Caki2 (cell line): ENCODE data around the gene RNF222. TPM values are rescaled to one million over a fixed set of nuclear protein-coding genes. Genes with fewer than 3 reads are reported as not detected.
"Not testable (repeated sequence)": the region's sequence is repeated elsewhere in the genome, so short reads cannot be mapped to it uniquely, and the experiment has no call there.

Source experiments
- DNase-seq: peaks from one replicate; pipeline ENCODE4 v3.0.0-alpha.2; 2015; ENCODE audit warnings: low read depth
- in situ Hi-C: cut with HindIII; loops from 2 replicates; pipeline ENCODE4 v1.10.0; 2016; ENCODE audit warnings: low sequenced_read_pairs, low pct_unique_long_range_greater_than_20kb, mixed read lengths
- total RNA-seq: library from RNA; depleted of rRNA; stranded (reverse); fragments of >200 nt; shearing (Covaris generic); gene quantifications from 2 replicates; pipeline ENCODE4 v1.2.3, GENCODE V29; 2014; ENCODE audit warnings: low replicate concordance; rRNA removed

RNF222 gene
- total RNA-seq, 1 experiment from 2014 or later: not detected

- in situ Hi-C loops: no loop called here
These were observed 36.9 kb downstream of the RNF222 start for GRCh38 chr17:8360751-8361150.

GRCh38 chr17:8360260-8360659 is 37.4 kb downstream of the RNF222 start:
- in situ Hi-C loops: no loop called here

More at GRCh38 chr17:8360751-8361150, 36.9 kb downstream of the RNF222 start:
- no peak for DNase-seq

GRCh38 chr17:8359769-8360168 is 37.9 kb downstream of the RNF222 start:
- DNase-seq: no peak
- in situ Hi-C loops: no loop called here

More at GRCh38 chr17:8360260-8360659, 37.4 kb downstream of the RNF222 start:
- no peak for DNase-seq

- no peak for DNase-seq
- in situ Hi-C loops: no loop called here
These were observed 39.7 kb downstream of the RNF222 start for GRCh38 chr17:8357910-8358309.

- in situ Hi-C loops: no loop called here
These were observed 43.4 kb downstream of the RNF222 start for GRCh38 chr17:8354236-8354635.

GRCh38 chr17:8353736-8354135 is 43.9 kb downstream of the RNF222 start:
- in situ Hi-C loops: no loop called here
- no peak for DNase-seq

More at GRCh38 chr17:8354236-8354635, 43.4 kb downstream of the RNF222 start:
- no peak for DNase-seq

- in situ Hi-C loops: no loop called here
- no peak for DNase-seq
These were observed 47.3 kb downstream of the RNF222 start for GRCh38 chr17:8350339-8350738.

- in situ Hi-C loops: not testable (repeated sequence)
These were observed 50.6 kb downstream of the RNF222 start for GRCh38 chr17:8347001-8347400.

GRCh38 chr17:8345951-8346665 is 51.5 kb downstream of the RNF222 start:
- in situ Hi-C loops: no loop called here
- DNase-seq: no peak

More at GRCh38 chr17:8347001-8347400, 50.6 kb downstream of the RNF222 start:
- not testable (repeated sequence) for DNase-seq

- DNase-seq: no peak
- in situ Hi-C loops: no loop called here
These were observed 52.5 kb downstream of the RNF222 start for GRCh38 chr17:8345052-8345690.

- no peak for DNase-seq
- in situ Hi-C loops: no loop called here
These were observed 56.2 kb downstream of the RNF222 start for GRCh38 chr17:8341456-8341855.

Other genes starting within 250 kb of the RNF222 start
- gene PER1, start 245.4 kb downstream of the RNF222 start, total RNA-seq: 3.2 and 5.6 TPM in 2 replicates
- 0.09 TPM in 1 of 2 replicates, not detected in the other for gene VAMP2, start 234.9 kb downstream of the RNF222 start, total RNA-seq
- 47.8 and 62.4 TPM in 2 replicates for gene TMEM107, start 221.4 kb downstream of the RNF222 start, total RNA-seq
- 7.0 and 8.7 TPM in 2 replicates for gene BORCS6, start 207.6 kb downstream of the RNF222 start, total RNA-seq
- gene AURKB, start 187.3 kb downstream of the RNF222 start, total RNA-seq: 67.6 and 78.3 TPM in 2 replicates
- 0.38 and 1.2 TPM in 2 replicates for gene CTC1, start 149.8 kb downstream of the RNF222 start, total RNA-seq
- 30.2 and 38.5 TPM in 2 replicates for gene PFAS, start 148.5 kb downstream of the RNF222 start, total RNA-seq
- gene RANGRF, start 109.2 kb downstream of the RNF222 start, total RNA-seq: 13.8 and 28.6 TPM in 2 replicates
- gene SLC25A35, start 102.4 kb downstream of the RNF222 start, total RNA-seq: 0.81 TPM in 1 of 2 replicates, not detected in the other
- not detected in 2 replicates for gene ARHGEF15, start 87.6 kb downstream of the RNF222 start, total RNA-seq
- not detected in 2 replicates for gene ODF4, start 58.0 kb downstream of the RNF222 start, total RNA-seq
- gene RPL26, start 14.6 kb downstream of the RNF222 start, total RNA-seq: 2,280 and 2,521 TPM in 2 replicates
- 29.1 and 46.7 TPM in 2 replicates for gene NDEL1, start 38.1 kb upstream of the RNF222 start, total RNA-seq
- 3.4 and 4.3 TPM in 2 replicates for gene MYH10, start 232.9 kb upstream of the RNF222 start, total RNA-seq